K562 (cell line): ENCODE results near the gene FAM222A. TPM values are rescaled to one million over a fixed set of nuclear protein-coding genes. Genes with fewer than 3 reads are reported as not detected.
A peak's percentile ranks its signal among the peaks of the same experiment; 100 is the strongest.

Experiments
- ATF3 ChIP-seq, 2 experiments: fragments of 450-650 bp in 1 of 2; sonication (generic) in 1 of 2; formaldehyde crosslinking in 1 of 2; IDR thresholded peaks in 1 of 2; conservative IDR thresholded peaks in 1 of 2; 2 replicates each; pipeline versions ENCODE4 v1.6.1 to v1.8.1; 2016 to 2023; ENCODE audit warnings: mild to moderate bottlenecking in 2 of 2, moderate library complexity in 2 of 2, inconsistent platforms in 1 of 2, missing genetic modification reagents in 1 of 2
- BHLHE40 ChIP-seq: IDR thresholded peaks from 2 replicates; pipeline ENCODE4 v1.6.1; 2011; ENCODE audit warnings: low read length, improper control_type of control experiment
- BMI1 ChIP-seq: fragments of 150-350 bp; IDR thresholded peaks from 2 replicates; pipeline ENCODE4 v1.6.1; 2014; ENCODE audit warnings: low read length
- HDAC2 ChIP-seq: fragments of 450-650 bp; IDR thresholded peaks from 2 replicates; pipeline ENCODE4 v1.6.1; 2016; ENCODE audit warnings: mild to moderate bottlenecking
- HMG20B ChIP-seq: fragments of 250-450 bp; sonication (Bioruptor Pico); IDR thresholded peaks from 2 replicates; pipeline ENCODE4 v1.5.0; 2021; ENCODE audit warnings: mild to moderate bottlenecking
- HNRNPLL ChIP-seq: fragments of 200-400 bp; formaldehyde crosslinking; IDR thresholded peaks from 2 replicates; pipeline ENCODE4 v1.6.1; 2017; ENCODE audit warnings: low read length, low read depth, mild to moderate bottlenecking; ENCODE audit not compliant: poor library complexity, severe bottlenecking
- HNRNPUL1 ChIP-seq: fragments of 200-400 bp; formaldehyde crosslinking; IDR thresholded peaks from 2 replicates; pipeline ENCODE4 v1.6.1; 2017; ENCODE audit warnings: low read length
- MAZ ChIP-seq, 2 experiments: fragments of 450-650 bp in 1 of 2; sonication (generic) in 1 of 2; formaldehyde crosslinking; IDR thresholded peaks in 1 of 2; conservative IDR thresholded peaks in 1 of 2; 2 replicates each; pipeline versions ENCODE4 v1.4.0 to v1.5.0; 2020; ENCODE audit warnings: mild to moderate bottlenecking in 1 of 2, missing genetic modification reagents in 1 of 2
- NR0B1 ChIP-seq: fragments of 450-650 bp; IDR thresholded peaks from one replicate; pipeline ENCODE4 v1.6.1; 2018; ENCODE audit warnings: mild to moderate bottlenecking, moderate library complexity; ENCODE audit not compliant: partially characterized antibody
- RBBP5 ChIP-seq: fragments of 200-600 bp; sonication (generic); IDR thresholded peaks from 2 replicates; pipeline ENCODE4 v1.6.1; 2012; ENCODE audit warnings: borderline replicate concordance, mild to moderate bottlenecking, low read length, control low read depth, inconsistent platforms; ENCODE audit not compliant: insufficient read depth, poor library complexity, severe bottlenecking
- RBM15 ChIP-seq: fragments of 200-400 bp; formaldehyde crosslinking; IDR thresholded peaks from 2 replicates; pipeline ENCODE4 v1.6.1; 2018; ENCODE audit warnings: mild to moderate bottlenecking, low read length, moderate library complexity; ENCODE audit not compliant: insufficient read depth
- TEAD4 ChIP-seq, 2 experiments: sonication (generic) in 1 of 2; formaldehyde crosslinking in 1 of 2; IDR thresholded peaks; 2 replicates each; pipeline versions ENCODE4 v1.6.1 to v1.8.0; 2012 to 2022; ENCODE audit warnings: borderline replicate concordance in 1 of 2, inconsistent platforms in 1 of 2, low read length in 1 of 2, mild to moderate bottlenecking in 1 of 2, missing genetic modification reagents in 1 of 2
- TRIM28 ChIP-seq: fragments of 450-650 bp; IDR thresholded peaks from 2 replicates; pipeline ENCODE4 v1.6.1; 2017
- ZC3H11A ChIP-seq: IDR thresholded peaks from 2 replicates; pipeline ENCODE4 v1.6.1; 2012; ENCODE audit warnings: low read depth, low read length, improper control_type of control experiment
- ZNF239 ChIP-seq: fragments of 250-450 bp; sonication (Bioruptor Pico); IDR thresholded peaks from 2 replicates; pipeline ENCODE4 v1.4.0; 2020; ENCODE audit warnings: mild to moderate bottlenecking
- ZNF324 ChIP-seq: fragments of 250-450 bp; sonication (Bioruptor Pico); IDR thresholded peaks from 2 replicates; pipeline ENCODE4 v1.4.0; 2020; ENCODE audit warnings: mild to moderate bottlenecking
- polyA plus RNA-seq, 8 experiments: library from polyadenylated mRNA; depleted of rRNA in 4 of 8; stranded (reverse) in 5 of 8; unstranded in 3 of 8; fragments of >200 nt; fragmentation: Nextera tagmentation in 2 of 8; fragmentation: Illumina TruSeq in 1 of 8; extraction: Ambion mirVana in 2 of 8; extraction: Trizol in 1 of 8; gene quantifications; 2 replicates each; pipeline versions ENCODE4 v1.2.1 to v1.2.3, GENCODE V29; 2011 to 2014; ENCODE audit warnings: inconsistent platforms in 1 of 8, missing spikeins in 1 of 8
- total RNA-seq, 7 experiments: library from RNA; depleted of rRNA in 6 of 7; stranded (reverse); fragments of >200 nt in 6 of 7; fragmentation: Illumina TruSeq in 2 of 7; extraction: Trizol in 2 of 7; gene quantifications; 2 replicates each; pipeline versions ENCODE4 v1.2.1 to v1.2.3, GENCODE V29; 2011 to 2021; ENCODE audit warnings: low replicate concordance in 1 of 7
- TF ChIP-seq, protein P1 (sequence below): fragments of 250-450 bp; sonication (Bioruptor Pico); IDR thresholded peaks from 2 replicates; pipeline ENCODE4 v1.5.0; 2021; ENCODE audit warnings: mild to moderate bottlenecking, borderline replicate concordance
- TF ChIP-seq, protein P2 (sequence below), 2 experiments: fragments of 150-350 bp in 1 of 2; IDR thresholded peaks; 2 replicates each; pipeline ENCODE4 v1.6.1; 2012 to 2016; ENCODE audit warnings: low read depth in 2 of 2, low read length in 2 of 2, mild to moderate bottlenecking in 1 of 2, moderate library complexity in 1 of 2

Gene FAM222A
- total and polyA plus RNA-seq, 9 of the 15 experiments (the other 6 are each of a cell fraction or from before 2014, with no cell fraction given), result 0.03 to 0.36 (median 0.12) TPM; not detected in 1

- peak; percentile 88 for TF ChIP-seq ATF3 (IDR thresholded peaks at IDR 0.05)
- TF ChIP-seq ATF3 (CRISPR knock-in tag; conservative IDR thresholded peaks at IDR 0.05), result 0 out of 2 replicates have a peak, but pooled peaks have one; percentile 56
- no peak for TF ChIP-seq ZC3H11A
- no peak for TF ChIP-seq MAZ (CRISPR knock-in tag; conservative IDR thresholded peaks at IDR 0.05 in 1 of 2, IDR thresholded peaks at IDR 0.05 in 1 of 2)
- TF ChIP-seq HMG20B (CRISPR knock-in tag), result no peak
- peak; percentile 66; the same call in 1 of the 2 replicates for TF ChIP-seq HDAC2
- no peak for TF ChIP-seq RBBP5
- TF ChIP-seq, protein P1, sequence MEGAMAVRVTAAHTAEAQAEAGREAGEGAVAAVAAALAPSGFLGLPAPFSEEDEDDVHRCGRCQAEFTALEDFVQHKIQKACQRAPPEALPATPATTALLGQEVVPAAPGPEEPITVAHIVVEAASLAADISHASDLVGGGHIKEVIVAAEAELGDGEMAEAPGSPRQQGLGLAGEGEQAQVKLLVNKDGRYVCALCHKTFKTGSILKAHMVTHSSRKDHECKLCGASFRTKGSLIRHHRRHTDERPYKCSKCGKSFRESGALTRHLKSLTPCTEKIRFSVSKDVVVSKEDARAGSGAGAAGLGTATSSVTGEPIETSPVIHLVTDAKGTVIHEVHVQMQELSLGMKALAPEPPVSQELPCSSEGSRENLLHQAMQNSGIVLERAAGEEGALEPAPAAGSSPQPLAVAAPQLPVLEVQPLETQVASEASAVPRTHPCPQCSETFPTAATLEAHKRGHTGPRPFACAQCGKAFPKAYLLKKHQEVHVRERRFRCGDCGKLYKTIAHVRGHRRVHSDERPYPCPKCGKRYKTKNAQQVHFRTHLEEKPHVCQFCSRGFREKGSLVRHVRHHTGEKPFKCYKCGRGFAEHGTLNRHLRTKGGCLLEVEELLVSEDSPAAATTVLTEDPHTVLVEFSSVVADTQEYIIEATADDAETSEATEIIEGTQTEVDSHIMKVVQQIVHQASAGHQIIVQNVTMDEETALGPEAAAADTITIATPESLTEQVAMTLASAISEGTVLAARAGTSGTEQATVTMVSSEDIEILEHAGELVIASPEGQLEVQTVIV (CRISPR knock-in tag), result no peak
- TF ChIP-seq, protein P2, sequence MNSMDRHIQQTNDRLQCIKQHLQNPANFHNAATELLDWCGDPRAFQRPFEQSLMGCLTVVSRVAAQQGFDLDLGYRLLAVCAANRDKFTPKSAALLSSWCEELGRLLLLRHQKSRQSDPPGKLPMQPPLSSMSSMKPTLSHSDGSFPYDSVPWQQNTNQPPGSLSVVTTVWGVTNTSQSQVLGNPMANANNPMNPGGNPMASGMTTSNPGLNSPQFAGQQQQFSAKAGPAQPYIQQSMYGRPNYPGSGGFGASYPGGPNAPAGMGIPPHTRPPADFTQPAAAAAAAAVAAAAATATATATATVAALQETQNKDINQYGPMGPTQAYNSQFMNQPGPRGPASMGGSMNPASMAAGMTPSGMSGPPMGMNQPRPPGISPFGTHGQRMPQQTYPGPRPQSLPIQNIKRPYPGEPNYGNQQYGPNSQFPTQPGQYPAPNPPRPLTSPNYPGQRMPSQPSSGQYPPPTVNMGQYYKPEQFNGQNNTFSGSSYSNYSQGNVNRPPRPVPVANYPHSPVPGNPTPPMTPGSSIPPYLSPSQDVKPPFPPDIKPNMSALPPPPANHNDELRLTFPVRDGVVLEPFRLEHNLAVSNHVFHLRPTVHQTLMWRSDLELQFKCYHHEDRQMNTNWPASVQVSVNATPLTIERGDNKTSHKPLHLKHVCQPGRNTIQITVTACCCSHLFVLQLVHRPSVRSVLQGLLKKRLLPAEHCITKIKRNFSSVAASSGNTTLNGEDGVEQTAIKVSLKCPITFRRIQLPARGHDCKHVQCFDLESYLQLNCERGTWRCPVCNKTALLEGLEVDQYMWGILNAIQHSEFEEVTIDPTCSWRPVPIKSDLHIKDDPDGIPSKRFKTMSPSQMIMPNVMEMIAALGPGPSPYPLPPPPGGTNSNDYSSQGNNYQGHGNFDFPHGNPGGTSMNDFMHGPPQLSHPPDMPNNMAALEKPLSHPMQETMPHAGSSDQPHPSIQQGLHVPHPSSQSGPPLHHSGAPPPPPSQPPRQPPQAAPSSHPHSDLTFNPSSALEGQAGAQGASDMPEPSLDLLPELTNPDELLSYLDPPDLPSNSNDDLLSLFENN (IDR thresholded peaks at IDR 0.05; ENCODE audit: low read depth in 2 of 2, low read length in 2 of 2), result no peak
- TF ChIP-seq TRIM28, result no peak
- TF ChIP-seq TEAD4 (IDR thresholded peaks at IDR 0.05; ENCODE audit: low read length), result no peak
- no peak for TF ChIP-seq TEAD4 (CRISPR knock-in tag; IDR thresholded peaks at IDR 0.05; ENCODE audit: borderline replicate concordance)
- TF ChIP-seq RBM15, result no peak
- TF ChIP-seq NR0B1, result no peak
- TF ChIP-seq ZNF324 (CRISPR knock-in tag), result no peak
- no peak for TF ChIP-seq HNRNPUL1
- no peak for TF ChIP-seq BHLHE40
- no peak for TF ChIP-seq BMI1
- no peak for TF ChIP-seq HNRNPLL
- TF ChIP-seq ZNF239 (CRISPR knock-in tag), result no peak
Observed at GRCh38 chr12:109696485-109697269, 16.9 kb upstream of the FAM222A start (continued).
